Loucy (cell line): ENCODE data around the gene METAP2.
"Not testable (repeated sequence)": the region's sequence is repeated elsewhere in the genome, so short reads cannot be mapped to it uniquely, and the experiment has no call there.

Experiments
- H2AFZ ChIP-seq: fragments of 200-600 bp; sonication (generic); 2 replicates; pipeline ENCODE4 v1.6.0; 2016; ENCODE audit warnings: antibody characterized with exemption, mild to moderate bottlenecking, low read length, moderate library complexity
- H3F3A ChIP-seq: fragments of 200-600 bp; 2 replicates; pipeline ENCODE4 v1.6.0; 2016; ENCODE audit warnings: antibody characterized with exemption, low read depth, mild to moderate bottlenecking
- H3K27me3 ChIP-seq: fragments of 200-600 bp; sonication (generic); 2 replicates; pipeline ENCODE4 v1.6.1; 2014; ENCODE audit warnings: low read length, mild to moderate bottlenecking; ENCODE audit not compliant: insufficient read depth, poor library complexity, severe bottlenecking
- H3K36me3 ChIP-seq: fragments of 200-600 bp; sonication (generic); 2 replicates; pipeline ENCODE4 v1.6.1; 2016; ENCODE audit warnings: low read length; ENCODE audit not compliant: insufficient read depth
- H3K4me1 ChIP-seq: fragments of 200-600 bp; sonication (generic); 2 replicates; pipeline ENCODE4 v1.5.1; 2014; ENCODE audit warnings: low read length, mild to moderate bottlenecking; ENCODE audit not compliant: insufficient read depth, poor library complexity, severe bottlenecking
- H3K4me2 ChIP-seq: fragments of 200-600 bp; sonication (generic); 2 replicates; pipeline ENCODE4 v1.6.0; 2014; ENCODE audit warnings: antibody characterized with exemption, low read length, low read depth, mild to moderate bottlenecking; ENCODE audit not compliant: poor library complexity, severe bottlenecking
- H3K4me3 ChIP-seq: fragments of 200-600 bp; sonication (generic); 2 replicates; pipeline ENCODE4 v1.5.1; 2014; ENCODE audit warnings: low read length, mild to moderate bottlenecking, mixed read lengths; ENCODE audit not compliant: poor library complexity, severe bottlenecking
- H3K79me2 ChIP-seq: fragments of 200-600 bp; sonication (generic); 2 replicates; pipeline ENCODE4 v1.6.1; 2014; ENCODE audit warnings: low read length; ENCODE audit not compliant: insufficient read depth
- H3K9ac ChIP-seq: fragments of 200-600 bp; sonication (generic); 2 replicates; pipeline ENCODE4 v1.6.0; 2014; ENCODE audit warnings: mild to moderate bottlenecking, low read depth, low read length, moderate library complexity; ENCODE audit not compliant: poor library complexity, severe bottlenecking
- H3K9me2 ChIP-seq: fragments of 200-600 bp; sonication (generic); replicated peaks from 2 replicates; pipeline ENCODE4 v1.6.1; 2016; ENCODE audit warnings: low read depth, low read length, mixed read lengths
- H3K9me3 ChIP-seq: fragments of 200-600 bp; sonication (generic); 2 replicates; pipeline ENCODE4 v1.6.1; 2014; ENCODE audit warnings: mild to moderate bottlenecking, antibody characterized with exemption, low read length, low read depth; ENCODE audit not compliant: insufficient read depth
- H4K20me1 ChIP-seq: fragments of 200-600 bp; sonication (generic); 2 replicates; pipeline ENCODE4 v1.6.0; 2014; ENCODE audit warnings: antibody characterized with exemption, low read length, mild to moderate bottlenecking; ENCODE audit not compliant: insufficient read depth, poor library complexity, severe bottlenecking
- CTCF ChIP-seq: fragments of 200-600 bp; sonication (generic); conservative IDR thresholded peaks from 2 replicates; pipeline ENCODE4 v1.5.1; 2014; ENCODE audit warnings: mild to moderate bottlenecking, antibody characterized with exemption, low read length
- EZH2phosphoT487 ChIP-seq: fragments of 200-600 bp; IDR thresholded peaks from 2 replicates; pipeline ENCODE4 v1.6.1; 2018; ENCODE audit warnings: antibody characterized with exemption, mild to moderate bottlenecking, moderate library complexity, borderline replicate concordance

Gene METAP2

GRCh38 chr12:95439461-95440230 lies 34.3 kb upstream of the METAP2 start:
- H3K9me3 ChIP-seq = no peaks in the 10 kb centered on the region
- H4K20me1 ChIP-seq = no peaks in the 10 kb centered on the region
- H3K4me1 ChIP-seq = no peaks in the 10 kb centered on the region
- no peaks in the 10 kb centered on the region for H3K79me2 ChIP-seq
- H3K4me3 ChIP-seq = no peak overlapping the region
- no peak for TF ChIP-seq EZH2phosphoT487
- no peak for TF ChIP-seq CTCF
- no peaks in the 10 kb centered on the region for H3K36me3 ChIP-seq
- H3K4me2 ChIP-seq = no peak overlapping the region
- no peak overlapping the region for H2AFZ ChIP-seq
- no peaks in the 10 kb centered on the region for H3K9me2 ChIP-seq
- no peaks in the 10 kb centered on the region for H3K27me3 ChIP-seq
- no peaks in the 10 kb centered on the region for H3F3A ChIP-seq
- H3K9ac ChIP-seq = no peak overlapping the region

GRCh38 chr12:95440401-95440800 lies 33.6 kb upstream of the METAP2 start:
- Histone ChIP-seq H3K79me2 (no peaks in the 10 kb centered on the region), H3F3A (no peaks in the 10 kb centered on the region), H4K20me1 (no peaks in the 10 kb centered on the region), H3K4me3 (no peak overlapping the region), H3K4me1 (no peaks in the 10 kb centered on the region), H3K9me2 (no peaks in the 10 kb centered on the region), H3K36me3 (no peaks in the 10 kb centered on the region), H3K9me3 (no peaks in the 10 kb centered on the region), H2AFZ (no peak overlapping the region), H3K9ac (no peak overlapping the region), H3K4me2 (no peak overlapping the region), H3K27me3 (no peaks in the 10 kb centered on the region)
- TF ChIP-seq EZH2phosphoT487 (no peak), CTCF (no peak)

- no peak for TF ChIP-seq CTCF
- no peak for TF ChIP-seq EZH2phosphoT487
- Histone ChIP-seq H3F3A (no peaks in the 10 kb centered on the region), H3K36me3 (no peaks in the 10 kb centered on the region), H3K4me3 (no peak overlapping the region), H3K9me2 (no peaks in the 10 kb centered on the region), H3K4me1 (no peaks in the 10 kb centered on the region), H4K20me1 (no peaks in the 10 kb centered on the region), H2AFZ (no peak overlapping the region), H3K4me2 (no peak overlapping the region), H3K9ac (no peak overlapping the region), H3K9me3 (no peaks in the 10 kb centered on the region), H3K79me2 (no peaks in the 10 kb centered on the region), H3K27me3 (no peaks in the 10 kb centered on the region)
Measured at GRCh38 chr12:95443459-95443858, 30.5 kb upstream of the METAP2 start.

- H3K9ac ChIP-seq, H3K36me3 ChIP-seq, H3K27me3 ChIP-seq, H4K20me1 ChIP-seq, H3K79me2 ChIP-seq, H3K4me2 ChIP-seq, H3F3A ChIP-seq, H3K4me1 ChIP-seq, H3K9me3 ChIP-seq, H3K9me2 ChIP-seq, H3K4me3 ChIP-seq, H2AFZ ChIP-seq: not testable (repeated sequence)
Measured at GRCh38 chr12:95445099-95445498, 28.9 kb upstream of the METAP2 start.
